Measurements from ENCODE around the gene MCF2L2. TPM values are rescaled to one million over a fixed set of nuclear protein-coding genes. Genes with fewer than 3 reads are reported as not detected.

MCF2L2 gene
- total RNA-seq, 1 donor from 2014 or later: 0.84 TPM

- Histone ChIP-seq H3K27me3 (ENCODE audit: control insufficient read depth, insufficient read depth, low read length) (no peaks in the 10 kb centered on the region), H3K4me3 (ENCODE audit: low read depth, low read length) (no peak overlapping the region), H3K36me3 (ENCODE audit: control insufficient read depth, insufficient read depth, low read length) (no peaks in the 10 kb centered on the region)
- TF ChIP-seq, protein P1, sequence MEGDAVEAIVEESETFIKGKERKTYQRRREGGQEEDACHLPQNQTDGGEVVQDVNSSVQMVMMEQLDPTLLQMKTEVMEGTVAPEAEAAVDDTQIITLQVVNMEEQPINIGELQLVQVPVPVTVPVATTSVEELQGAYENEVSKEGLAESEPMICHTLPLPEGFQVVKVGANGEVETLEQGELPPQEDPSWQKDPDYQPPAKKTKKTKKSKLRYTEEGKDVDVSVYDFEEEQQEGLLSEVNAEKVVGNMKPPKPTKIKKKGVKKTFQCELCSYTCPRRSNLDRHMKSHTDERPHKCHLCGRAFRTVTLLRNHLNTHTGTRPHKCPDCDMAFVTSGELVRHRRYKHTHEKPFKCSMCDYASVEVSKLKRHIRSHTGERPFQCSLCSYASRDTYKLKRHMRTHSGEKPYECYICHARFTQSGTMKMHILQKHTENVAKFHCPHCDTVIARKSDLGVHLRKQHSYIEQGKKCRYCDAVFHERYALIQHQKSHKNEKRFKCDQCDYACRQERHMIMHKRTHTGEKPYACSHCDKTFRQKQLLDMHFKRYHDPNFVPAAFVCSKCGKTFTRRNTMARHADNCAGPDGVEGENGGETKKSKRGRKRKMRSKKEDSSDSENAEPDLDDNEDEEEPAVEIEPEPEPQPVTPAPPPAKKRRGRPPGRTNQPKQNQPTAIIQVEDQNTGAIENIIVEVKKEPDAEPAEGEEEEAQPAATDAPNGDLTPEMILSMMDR (IDR thresholded peaks at IDR 0.05; ENCODE audit: insufficient read depth, low read length, poor library complexity, severe bottlenecking): no peak
- DNase-seq (ENCODE audit: low read depth): no peak
Measured at GRCh38 chr3:183378951-183379350, 49.5 kb downstream of the MCF2L2 start.

- TF ChIP-seq, protein P1 (IDR thresholded peaks at IDR 0.05; ENCODE audit: insufficient read depth, low read length, poor library complexity, severe bottlenecking): no peak
- DNase-seq (ENCODE audit: low read depth): no peak
- Histone ChIP-seq H3K27me3 (ENCODE audit: control insufficient read depth, insufficient read depth, low read length) (no peaks in the 10 kb centered on the region), H3K4me3 (ENCODE audit: low read depth, low read length) (no peak overlapping the region), H3K36me3 (ENCODE audit: control insufficient read depth, insufficient read depth, low read length) (no peaks in the 10 kb centered on the region)
Measured at GRCh38 chr3:183378545-183378944, 49.9 kb downstream of the MCF2L2 start.

- Histone ChIP-seq H3K27me3 (ENCODE audit: control insufficient read depth, insufficient read depth, low read length) (no peaks in the 10 kb centered on the region), H3K4me3 (ENCODE audit: low read depth, low read length) (no peak overlapping the region), H3K36me3 (ENCODE audit: control insufficient read depth, insufficient read depth, low read length) (no peaks in the 10 kb centered on the region)
- TF ChIP-seq, protein P1 (IDR thresholded peaks at IDR 0.05; ENCODE audit: insufficient read depth, low read length, poor library complexity, severe bottlenecking): no peak
- DNase-seq (ENCODE audit: low read depth): no peak
Measured at GRCh38 chr3:183378008-183378407, 50.4 kb downstream of the MCF2L2 start.

DNA sequence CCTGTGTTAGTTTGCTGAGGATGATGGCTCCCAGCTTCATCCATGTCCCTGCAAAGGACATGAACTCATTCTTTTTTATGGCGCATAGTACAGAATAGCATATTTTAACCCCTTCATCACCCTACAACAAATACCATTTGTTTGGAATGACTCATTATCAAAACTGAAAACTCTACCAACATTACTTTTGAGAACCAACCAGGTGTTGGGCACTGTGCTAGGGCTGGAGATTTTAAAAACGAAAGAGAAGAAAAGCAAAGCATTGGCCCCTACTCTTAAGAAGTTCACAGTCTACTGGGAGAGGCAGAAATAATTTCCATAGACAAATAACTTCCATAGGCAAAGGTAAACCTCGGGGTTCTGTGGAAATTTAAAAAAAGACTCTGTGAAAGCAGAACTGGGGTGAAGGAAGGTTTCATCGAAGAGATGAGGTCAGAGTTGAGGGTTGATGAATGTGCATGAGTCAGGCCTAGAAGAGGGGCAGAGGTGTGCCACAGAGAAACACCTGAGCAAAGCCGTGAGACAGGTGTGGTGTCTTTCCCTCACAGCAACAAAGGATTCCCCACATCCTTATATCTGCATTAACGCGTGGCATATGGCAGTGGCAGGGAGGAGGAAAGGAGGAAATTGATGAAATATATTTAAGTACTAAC, 51.0 kb downstream of the MCF2L2 start:
- no peak for DNase-seq (ENCODE audit: low read depth)
- Histone ChIP-seq H3K27me3 (ENCODE audit: control insufficient read depth, insufficient read depth, low read length) (no peaks in the 10 kb centered on the region), H3K36me3 (ENCODE audit: control insufficient read depth, insufficient read depth, low read length) (no peaks in the 10 kb centered on the region), H3K4me3 (ENCODE audit: low read depth, low read length) (no peak overlapping the region)
- TF ChIP-seq, protein P1 (IDR thresholded peaks at IDR 0.05; ENCODE audit: insufficient read depth, low read length, poor library complexity, severe bottlenecking): no peak

DNA sequence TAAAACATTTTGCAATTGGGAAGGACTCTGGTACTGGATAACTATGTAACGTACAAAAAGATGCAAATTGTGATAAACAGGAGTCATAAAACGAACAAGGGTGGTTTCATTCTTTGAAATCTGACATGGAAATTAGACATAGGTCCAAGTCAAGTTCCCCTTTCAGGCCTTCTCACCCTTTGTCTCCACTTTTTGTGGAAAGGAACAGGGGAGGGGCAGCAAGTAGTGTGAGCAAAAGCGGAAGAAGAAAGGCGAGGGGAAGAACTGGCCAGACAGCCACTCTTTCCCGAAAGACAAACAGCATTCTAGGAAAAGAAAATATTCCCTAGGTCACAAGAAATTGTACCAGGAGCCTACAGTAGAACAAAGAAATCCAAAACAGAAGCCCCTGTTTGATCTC, 52.6 kb downstream of the MCF2L2 start:
- DNase-seq (ENCODE audit: low read depth): no peak
- H3K36me3 ChIP-seq (ENCODE audit: control insufficient read depth, insufficient read depth, low read length): no peaks in the 10 kb centered on the region
- TF ChIP-seq, protein P1 (IDR thresholded peaks at IDR 0.05; ENCODE audit: insufficient read depth, low read length, poor library complexity, severe bottlenecking): no peak
- no peak overlapping the region for H3K4me3 ChIP-seq (ENCODE audit: low read depth, low read length)
- H3K27me3 ChIP-seq (ENCODE audit: control insufficient read depth, insufficient read depth, low read length): no peaks in the 10 kb centered on the region

DNA sequence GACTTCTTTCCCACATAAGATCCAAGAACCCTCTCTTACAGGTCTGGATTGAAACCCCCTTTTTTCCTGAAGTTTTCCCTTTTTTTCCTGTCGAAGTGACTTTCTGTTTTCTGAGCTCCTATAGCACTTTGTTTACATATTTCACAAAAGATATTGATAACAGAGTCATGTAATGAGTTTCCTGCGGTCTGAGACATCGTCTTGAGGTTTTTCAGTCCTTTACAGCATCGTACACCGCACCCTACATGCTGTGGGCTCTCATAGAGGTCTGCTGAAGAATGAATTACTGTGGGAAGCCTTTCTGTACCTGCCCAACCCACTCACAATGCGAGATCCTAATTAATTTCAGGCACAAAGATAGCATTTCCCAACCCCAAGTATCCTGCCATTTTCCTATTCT, 53.1 kb downstream of the MCF2L2 start:
- H3K4me3 ChIP-seq (ENCODE audit: low read depth, low read length): no peak overlapping the region
- no peaks in the 10 kb centered on the region for H3K36me3 ChIP-seq (ENCODE audit: control insufficient read depth, insufficient read depth, low read length)
- TF ChIP-seq, protein P1 (IDR thresholded peaks at IDR 0.05; ENCODE audit: insufficient read depth, low read length, poor library complexity, severe bottlenecking): no peak
- no peak for DNase-seq (ENCODE audit: low read depth)
- no peaks in the 10 kb centered on the region for H3K27me3 ChIP-seq (ENCODE audit: control insufficient read depth, insufficient read depth, low read length)

All from kidney epithelial cell (primary cell).